Pancreas (tissue), 10 donors: ENCODE results near the gene SPACA6. TPM values are rescaled to one million over a fixed set of nuclear protein-coding genes. Genes with fewer than 3 reads are reported as not detected.
A peak's percentile ranks its signal among the peaks of the same experiment; 100 is the strongest.

ENCODE experiments used
- ATAC-seq, 4 donors: fragments of 200-7000 bp; cut with Tn5 transposase; one replicate each; pipeline versions ENCODE4 v1.8.0 to v1.9.1; 2020; ENCODE audit warnings: mild to moderate bottlenecking in 4 of 4, moderate library complexity in 4 of 4
- DNase-seq, 6 donors: peaks; one replicate each; pipeline ENCODE4 v3.0.0-alpha.2; 2020
- FAIRE-seq: peaks from 2 replicates; lab custom pipeline; 2012; peaks lifted over from hg19 to GRCh38; lab: Jason Lieb, UNC
- H3K27ac ChIP-seq, 4 donors: fragments of 200-600 bp; sonication (generic); 1 replicate in 3 of 4; 2 replicates in 1 of 4; pipeline versions ENCODE4 v1.5.0 to v1.8.0; 2020
- H3K27me3 ChIP-seq, 4 donors: fragments of 200-600 bp; one replicate each; pipeline ENCODE4 v1.8.0; 2021
- H3K36me3 ChIP-seq, 3 donors: fragments of 200-600 bp; sonication (generic) in 1 of 3; one replicate each; pipeline versions ENCODE4 v1.5.0 to v1.8.0; 2020 to 2021
- H3K4me1 ChIP-seq, 3 donors: fragments of 200-600 bp; one replicate each; pipeline ENCODE4 v1.8.0; 2021
- H3K4me3 ChIP-seq, 4 donors: fragments of 200-600 bp; sonication (generic) in 2 of 4; one replicate each; pipeline versions ENCODE4 v1.5.0 to v1.8.0; 2020 to 2021
- H3K9me3 ChIP-seq, 4 donors: fragments of 200-600 bp; one replicate each; pipeline ENCODE4 v1.8.0; 2021
- CTCF ChIP-seq, 4 donors: fragments of 200-600 bp; sonication (generic) in 3 of 4; IDR thresholded peaks; one replicate each; pipeline versions ENCODE4 v1.5.0 to v1.8.0; 2021; ENCODE audit warnings: antibody characterized with exemption in 4 of 4
- WGBS, 2 donors: extraction: QIAGEN DNeasy Blood & Tissue Kit; methylation state at CpG; one replicate each; pipeline ENCODE4 v1.1.7; 2013; 5-methylcytosine and 5-hydroxymethylcytosine counted together
- intact Hi-C, 3 donors: fragments of 100-400 bp; cut with DNase I; formaldehyde crosslinking; loops; one replicate each; pipeline versions ENCODE4 v1.11.1 to v1.14.2; 2022
- polyA plus RNA-seq, 2 donors: library from polyadenylated mRNA; stranded (reverse); fragments of 200-250 nt; gene quantifications; one replicate each; pipeline ENCODE4 v1.2.3, GENCODE V29; 2013
- total RNA-seq, 6 donors: library from RNA; stranded (reverse); fragmentation: NEBNext Ultra II Directional in 4 of 6; extraction: Animal tissue kit (Norgen Biotek cat#: 25700) in 4 of 6; gene quantifications; one replicate each; pipeline versions ENCODE4 v1.2.1 to v1.2.4, GENCODE V29; 2021 to 2023
- donor health status: healthy with polysubstance abuse.
- donor health status: DM: no; HTN: no; CAD: no; lungs with moderate emphysema.
- donor health status: DM: no; HTN: no; CAD: no.
- donor health status: control.
- donor health status: control.
- donor health status: Bipolar disorder and iron deficiency.
- donor health status: DM: yes; HTN: yes; CAD: no.
- donor health status: DM: no; HTN: no; CAD: no.
- donor health status: DM: no; HTN: no; CAD: no.
- donor health status: DM: yes; HTN: yes; CAD: no.

SPACA6 gene
- total and polyA plus RNA-seq, 8 donors: 3.8 to 29.4 (median 7.5) TPM

DNA sequence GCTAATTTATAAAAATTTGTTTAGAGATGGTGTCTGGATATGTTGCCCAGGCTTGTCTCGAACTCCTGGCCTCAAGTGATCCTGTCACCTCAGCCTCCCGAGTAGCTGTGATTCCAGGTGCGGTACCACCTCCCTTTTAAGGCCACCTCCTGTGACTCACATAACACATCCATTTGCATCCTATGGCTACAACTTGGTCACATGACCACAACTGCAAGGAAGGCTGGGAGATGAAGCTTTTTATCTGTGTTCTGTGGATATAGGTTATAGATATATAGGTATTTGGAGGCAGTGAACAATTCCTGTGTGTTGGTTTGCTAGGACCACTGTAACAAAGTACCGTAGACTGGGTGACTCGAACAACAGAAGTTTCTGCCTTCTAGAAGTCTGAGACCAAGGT is 6.0 kb downstream of the SPACA6 start:
- intact Hi-C loops: no loop called here
- peaks cover 0 to 3% (median 0%) of the 10 kb centered on the region in 3 donors for H3K4me1 ChIP-seq
- no peak for DNase-seq
- no peak for ATAC-seq
- FAIRE-seq: no peak
- no peaks in the 10 kb centered on the region for H3K36me3 ChIP-seq
- H3K9me3 ChIP-seq: no peaks in the 10 kb centered on the region
- no peak overlapping the region for H3K27ac ChIP-seq
- no peak overlapping the region for H3K4me3 ChIP-seq
- 91 to 92% methylated on average over 5 of the region's 5 CpGs for WGBS, 2 donors
- no peaks in the 10 kb centered on the region for H3K27me3 ChIP-seq
- no peak for TF ChIP-seq CTCF (IDR thresholded peaks at IDR 0.05)

- DNase-seq (no peak), ATAC-seq (no peak), FAIRE-seq (no peak)
- Histone ChIP-seq H3K4me1 (peaks cover 0 to 7% (median 0%) of the 10 kb centered on the region in 3 donors), H3K4me3 (no peak overlapping the region), H3K27me3 (no peaks in the 10 kb centered on the region), H3K36me3 (no peaks in the 10 kb centered on the region), H3K9me3 (no peaks in the 10 kb centered on the region), H3K27ac (peak overlapping the region; percentile 61 to 90 (median 78))
- TF ChIP-seq CTCF (IDR thresholded peaks at IDR 0.05): no peak
- WGBS, 2 donors: 72 to 80% methylated on average over 11 to 12 of the region's 12 CpGs
- intact Hi-C loops: no loop called here
Observed at GRCh38 chr19:51701468-51702100, 8.5 kb downstream of the SPACA6 start.

DNA sequence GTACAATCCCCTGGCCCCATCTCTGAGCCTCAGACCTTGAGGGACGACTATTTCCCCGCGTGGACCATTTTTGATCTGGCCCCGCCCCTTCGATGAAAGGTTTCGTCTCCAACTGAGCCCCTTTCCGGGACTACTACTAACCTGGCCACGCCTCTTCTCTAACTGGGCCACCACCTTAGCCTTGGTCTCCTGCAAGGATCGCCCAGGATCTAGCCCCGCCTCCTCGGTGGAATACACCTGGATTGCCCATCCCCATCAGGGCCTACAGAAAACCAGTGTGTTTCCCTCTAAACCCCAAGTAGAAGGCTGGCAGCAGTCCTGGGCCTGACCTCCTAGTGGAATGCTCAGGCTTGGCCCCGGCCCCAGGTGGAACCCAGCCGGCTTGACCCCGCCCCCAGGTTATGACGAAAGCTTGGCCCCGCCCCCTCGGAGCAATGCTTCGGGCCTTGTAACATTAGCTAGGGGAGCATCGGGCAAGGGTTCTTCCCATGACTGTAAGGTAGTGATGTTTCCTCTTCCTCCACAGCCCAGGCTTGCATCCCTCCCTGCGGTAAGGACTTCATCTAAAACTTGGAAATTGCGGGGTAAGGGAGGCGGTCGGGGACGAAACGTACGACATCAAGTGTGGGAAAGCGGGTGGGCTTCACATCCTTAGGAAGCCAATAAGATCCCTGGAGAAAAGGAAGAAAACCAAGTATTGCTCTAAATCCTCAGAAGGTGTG is 9.1 kb downstream of the SPACA6 start:
- FAIRE-seq: no peak
- H3K4me3 ChIP-seq: peak overlapping the region; percentile 41 to 66 (median 50)

GRCh38 chr19:51702825-51703574 is 9.9 kb downstream of the SPACA6 start:
- 5 to 8% methylated on average over 45 to 46 of the region's 46 CpGs for whole genome bisulfite sequencing, 2 donors
- H3K36me3 ChIP-seq: no peaks in the 10 kb centered on the region
- DNase-seq: peak in 5 of 6 donors; percentile 64 to 77 (median 69)
- H3K4me3 ChIP-seq: peak overlapping the region; percentile 41 to 66 (median 50)
- intact Hi-C loops: no loop called here
- no peak for FAIRE-seq
- H3K9me3 ChIP-seq: no peaks in the 10 kb centered on the region
- peak; percentile 20 to 51 (median 34) for ATAC-seq
- H3K27me3 ChIP-seq: no peaks in the 10 kb centered on the region
- H3K4me1 ChIP-seq: peaks cover 0 to 7% (median 0%) of the 10 kb centered on the region in 3 donors
- peak overlapping the region; percentile 61 to 90 (median 78) for H3K27ac ChIP-seq
- no peak for TF ChIP-seq CTCF (IDR thresholded peaks at IDR 0.05)

More for the DNA sequence above, 9.1 kb downstream of the SPACA6 start:
- TF ChIP-seq CTCF (IDR thresholded peaks at IDR 0.05): no peak
- DNase-seq (peak; percentile 83 to 96 (median 92)), ATAC-seq (peak; percentile 57 to 72 (median 61))
- Histone ChIP-seq H3K27ac (peak overlapping the region; percentile 61 to 90 (median 78)), H3K4me1 (peaks cover 0 to 7% (median 0%) of the 10 kb centered on the region in 3 donors), H3K9me3 (no peaks in the 10 kb centered on the region), H3K27me3 (no peaks in the 10 kb centered on the region), H3K36me3 (no peaks in the 10 kb centered on the region)
- WGBS, 2 donors: 14 to 21% methylated on average over 27 of the region's 27 CpGs
- intact Hi-C loops: no loop called here
